Stimulated activated CD4-positive, alpha-beta T cell treated with anti-CD3 and anti-CD28 coated beads, Interleukin-2, amount 100 ng/mL, for 4 hours (primary cell): ENCODE measurements around the gene ELMO1.

Experiments used
- DNase-seq: peaks from one replicate; pipeline ENCODE4 v3.0.0-alpha.2; 2020; ENCODE audit warnings: low read depth

ELMO1 gene

DNA sequence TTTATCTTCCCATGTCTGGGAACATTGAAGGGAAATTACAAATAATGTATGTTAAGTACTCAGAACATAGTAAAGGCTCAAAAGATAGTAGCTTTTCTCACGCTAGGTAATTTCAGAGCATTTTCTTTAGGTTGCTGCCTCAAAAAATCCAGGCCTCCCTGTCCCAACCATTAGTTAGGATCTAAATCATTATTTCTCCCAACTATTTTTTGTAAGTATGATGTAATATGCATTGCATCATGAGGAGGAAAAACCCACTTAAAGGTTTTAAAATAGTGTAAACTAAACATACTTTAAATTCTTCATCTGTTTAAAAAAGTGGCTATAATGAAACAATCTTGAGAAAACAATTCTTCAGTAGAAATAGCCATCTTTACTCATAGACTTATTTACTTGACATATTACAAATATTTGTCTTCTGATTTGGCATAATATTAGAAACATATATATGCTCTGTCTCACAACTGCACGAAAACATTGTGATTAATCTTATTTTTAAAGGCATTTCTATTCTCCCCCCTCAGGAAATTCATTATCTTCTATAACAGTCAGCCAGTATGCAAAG is 329.3 kb downstream of the ELMO1 start:
- no peak for DNase-seq

- no peak for DNase-seq
Observed at GRCh38 chr7:37118004-37118403, 330.7 kb downstream of the ELMO1 start.

GRCh38 chr7:37117292-37117691 is 331.4 kb downstream of the ELMO1 start:
- no peak for DNase-seq

DNA sequence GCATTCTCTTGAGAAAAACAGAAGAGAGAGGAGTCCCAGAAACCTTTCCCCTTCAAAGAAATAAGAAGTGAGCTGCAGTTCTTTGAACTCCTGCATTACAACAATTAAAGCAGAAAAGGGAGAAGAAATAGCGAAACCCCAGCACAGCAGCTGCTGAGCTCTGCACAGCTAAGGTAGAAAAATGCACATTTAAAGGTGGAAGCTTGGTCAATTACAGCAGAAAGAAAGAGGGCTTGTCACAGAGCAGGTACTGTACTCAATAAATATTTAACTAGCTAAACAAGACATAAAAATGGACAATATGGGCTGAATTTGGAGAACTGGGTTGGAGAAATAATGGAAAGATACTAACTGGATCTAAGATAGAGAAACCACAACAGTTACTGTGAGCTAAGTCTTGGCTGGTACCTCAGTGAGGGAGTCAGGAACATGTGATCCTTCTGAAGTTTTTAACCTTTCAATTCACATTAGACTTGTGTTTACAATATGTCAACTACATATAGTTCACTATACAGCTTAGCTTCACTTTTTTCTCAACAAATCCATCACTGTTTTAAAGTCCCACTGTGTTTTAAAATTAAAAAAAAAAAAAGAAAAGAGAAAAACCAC is 332.5 kb downstream of the ELMO1 start:
- no peak for DNase-seq

GRCh38 chr7:37113661-37114355 is 334.9 kb downstream of the ELMO1 start:
- DNase-seq = no peak

DNA sequence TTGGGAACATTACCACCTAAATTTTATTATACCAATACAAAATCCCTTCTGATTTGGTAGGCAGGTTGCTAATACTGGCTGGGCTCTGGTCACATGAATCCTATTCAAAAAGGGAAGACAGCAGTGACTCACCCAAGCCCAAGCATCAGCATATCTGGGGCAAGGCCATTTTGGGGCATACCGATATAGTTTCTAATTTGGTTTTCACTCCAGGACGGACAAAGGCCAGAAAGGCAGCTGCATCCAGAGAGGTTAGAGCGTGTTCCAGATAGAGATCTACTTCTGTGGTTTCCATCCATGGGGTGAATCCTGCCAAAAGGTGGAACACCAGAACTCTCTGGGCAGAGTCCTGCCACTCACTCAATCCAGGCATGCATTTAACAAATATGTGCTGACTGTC is 335.8 kb downstream of the ELMO1 start:
- no peak for DNase-seq

- DNase-seq = no peak
Observed at GRCh38 chr7:37112218-37112617, 336.4 kb downstream of the ELMO1 start.

- DNase-seq = no peak
Observed at GRCh38 chr7:37111459-37111858, 337.2 kb downstream of the ELMO1 start.

DNA sequence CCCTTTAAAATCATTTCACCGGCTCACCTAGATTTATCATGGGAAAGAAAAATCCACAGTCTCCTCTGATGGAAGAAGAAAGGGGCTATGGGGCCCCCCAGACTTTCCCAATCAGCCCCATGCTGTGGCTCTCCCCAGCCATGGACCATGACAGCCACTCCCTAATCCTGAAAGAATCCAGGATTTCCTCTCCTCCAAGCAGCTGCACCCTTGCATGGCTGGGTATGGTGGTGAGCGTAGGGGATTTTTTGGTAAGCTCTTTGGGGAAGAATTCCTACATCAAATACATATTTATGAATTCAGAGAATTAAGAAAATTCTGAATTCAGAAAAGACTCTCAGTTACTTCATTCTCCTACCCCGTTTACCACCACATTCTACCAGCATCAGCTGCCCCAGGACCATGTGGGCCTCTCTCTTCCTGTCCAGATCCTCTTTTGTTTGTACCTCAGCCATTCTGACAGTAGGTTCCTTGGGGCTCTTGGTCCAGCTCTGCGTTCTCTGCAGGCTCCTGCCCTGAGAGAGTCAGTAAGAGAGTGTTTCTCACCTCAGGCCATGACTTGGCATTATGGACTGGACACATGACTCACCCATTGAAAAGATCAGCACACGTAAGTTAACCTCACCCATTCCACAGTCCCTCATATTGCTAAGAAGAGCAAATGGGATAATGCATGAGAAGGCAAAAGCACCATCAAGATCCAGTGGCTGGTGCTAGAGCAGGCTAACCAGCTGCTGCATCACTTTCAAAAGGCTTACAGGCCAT is 337.8 kb downstream of the ELMO1 start:
- DNase-seq = no peak

DNA sequence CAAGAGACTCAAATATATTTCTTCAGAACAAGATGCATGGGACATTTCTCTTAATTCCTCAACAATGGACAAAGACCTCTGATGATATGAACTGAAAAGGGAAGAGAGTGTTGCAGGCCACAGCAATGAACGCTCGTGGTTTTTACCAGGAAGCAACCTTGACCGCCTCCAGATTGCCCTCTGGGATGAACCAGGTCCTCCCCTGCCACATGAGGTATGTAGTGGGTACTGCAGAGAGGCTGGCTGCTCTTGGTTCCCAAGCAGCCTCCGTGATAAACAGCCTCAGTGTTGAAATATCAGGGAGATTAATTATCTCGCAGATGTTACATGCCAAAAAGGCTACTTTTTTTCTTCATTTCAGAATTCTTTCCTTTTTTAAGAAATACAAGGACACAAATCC is 338.8 kb downstream of the ELMO1 start:
- no peak for DNase-seq

GRCh38 chr7:37109016-37109683 is 339.5 kb downstream of the ELMO1 start:
- no peak for DNase-seq

GRCh38 chr7:37108615-37109014 is 340.0 kb downstream of the ELMO1 start:
- DNase-seq = no peak

GRCh38 chr7:37107047-37107750 is 341.5 kb downstream of the ELMO1 start:
- no peak for DNase-seq

- no peak for DNase-seq
Observed at GRCh38 chr7:37105762-37106161, 342.9 kb downstream of the ELMO1 start.

GRCh38 chr7:37104822-37105518 is 343.7 kb downstream of the ELMO1 start:
- no peak for DNase-seq

- no peak for DNase-seq
Observed at GRCh38 chr7:37102518-37103137, 346.0 kb downstream of the ELMO1 start.

- DNase-seq = no peak
Observed at GRCh38 chr7:37100735-37101331, 347.8 kb downstream of the ELMO1 start.

DNA sequence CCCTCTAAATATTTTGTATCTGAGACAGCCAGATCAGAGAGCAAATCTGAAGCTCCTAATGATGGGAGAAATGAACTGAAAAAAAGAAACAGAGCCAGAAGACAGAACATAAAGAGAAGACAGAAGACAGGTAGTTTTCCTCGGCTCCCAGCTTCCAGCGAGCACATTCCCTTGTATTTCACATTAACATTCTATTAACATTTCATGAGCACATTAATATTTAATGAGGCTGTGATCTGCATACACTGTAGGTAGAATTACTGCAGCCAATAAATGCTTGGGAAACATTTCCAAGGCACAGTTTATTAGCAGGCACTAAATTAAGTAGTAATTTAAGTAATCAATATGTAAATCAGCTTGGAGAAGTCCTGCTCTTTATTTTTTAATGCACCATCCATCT is 349.9 kb downstream of the ELMO1 start:
- no peak for DNase-seq

DNA sequence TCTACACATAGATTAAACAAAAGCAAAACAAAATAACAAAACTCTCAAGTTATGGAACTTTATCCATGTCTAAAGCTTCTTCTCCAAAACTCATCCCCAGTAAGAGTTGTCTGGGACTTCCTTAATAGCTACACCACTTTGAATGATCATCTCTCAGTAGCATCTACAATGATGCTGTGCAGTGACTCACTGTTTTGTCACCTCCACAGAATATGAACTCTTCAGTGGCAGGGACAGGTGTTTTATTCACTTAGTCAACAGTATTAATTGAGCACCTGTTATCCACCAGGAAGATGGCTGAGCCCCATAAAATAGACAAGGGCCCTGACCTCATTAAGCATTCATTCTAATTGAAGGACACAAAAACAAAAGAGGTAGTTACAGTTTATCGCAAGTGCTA is 350.7 kb downstream of the ELMO1 start:
- no peak for DNase-seq

GRCh38 chr7:37097276-37097675 is 351.4 kb downstream of the ELMO1 start:
- no peak for DNase-seq
